Measurements from ENCODE around the gene DTYMK.

- TF ChIP-seq HMGXB4 (CRISPR knock-in tag; IDR thresholded peaks at IDR 0.05) (no peak; the same call in 1 of the 2 replicates), CTCF (IDR thresholded peaks at IDR 0.05) (no peak), USF1 (CRISPR knock-in tag; IDR thresholded peaks at IDR 0.05) (no peak), KAT7 (CRISPR knock-in tag; IDR thresholded peaks at IDR 0.05; ENCODE audit: borderline replicate concordance) (no peak), GTF2I (CRISPR knock-in tag; conservative IDR thresholded peaks at IDR 0.05) (no peak), TP53 (CRISPR knock-in tag; IDR thresholded peaks at IDR 0.05) (no peak), PRDM15 (CRISPR knock-in tag; IDR thresholded peaks at IDR 0.05) (no peak), ATF2 (CRISPR knock-in tag; IDR thresholded peaks at IDR 0.05; ENCODE audit: borderline replicate concordance, low read depth) (no peak), ESRRA (CRISPR knock-in tag; IDR thresholded peaks at IDR 0.05; ENCODE audit: borderline replicate concordance) (no peak), MAX (CRISPR knock-in tag; IDR thresholded peaks at IDR 0.05) (no peak; the same call in 1 of the 2 replicates), MLX (CRISPR knock-in tag; IDR thresholded peaks at IDR 0.05) (no peak)
These were observed 47.5 kb upstream of the DTYMK start for GRCh38 chr2:241734208-241734466.
